NCI-H146 (cell line): Measurements from ENCODE around the gene ZNF232.
A peak's percentile ranks its signal among the peaks of the same experiment; 100 is the strongest.
"Not testable (repeated sequence)": the region's sequence is repeated elsewhere in the genome, so short reads cannot be mapped to it uniquely, and the experiment has no call there.

Experiments
- DNase-seq: peaks from one replicate; lab custom pipeline; 2025; lab: John Stamatoyannopoulos, UW

Gene ZNF232

DNA sequence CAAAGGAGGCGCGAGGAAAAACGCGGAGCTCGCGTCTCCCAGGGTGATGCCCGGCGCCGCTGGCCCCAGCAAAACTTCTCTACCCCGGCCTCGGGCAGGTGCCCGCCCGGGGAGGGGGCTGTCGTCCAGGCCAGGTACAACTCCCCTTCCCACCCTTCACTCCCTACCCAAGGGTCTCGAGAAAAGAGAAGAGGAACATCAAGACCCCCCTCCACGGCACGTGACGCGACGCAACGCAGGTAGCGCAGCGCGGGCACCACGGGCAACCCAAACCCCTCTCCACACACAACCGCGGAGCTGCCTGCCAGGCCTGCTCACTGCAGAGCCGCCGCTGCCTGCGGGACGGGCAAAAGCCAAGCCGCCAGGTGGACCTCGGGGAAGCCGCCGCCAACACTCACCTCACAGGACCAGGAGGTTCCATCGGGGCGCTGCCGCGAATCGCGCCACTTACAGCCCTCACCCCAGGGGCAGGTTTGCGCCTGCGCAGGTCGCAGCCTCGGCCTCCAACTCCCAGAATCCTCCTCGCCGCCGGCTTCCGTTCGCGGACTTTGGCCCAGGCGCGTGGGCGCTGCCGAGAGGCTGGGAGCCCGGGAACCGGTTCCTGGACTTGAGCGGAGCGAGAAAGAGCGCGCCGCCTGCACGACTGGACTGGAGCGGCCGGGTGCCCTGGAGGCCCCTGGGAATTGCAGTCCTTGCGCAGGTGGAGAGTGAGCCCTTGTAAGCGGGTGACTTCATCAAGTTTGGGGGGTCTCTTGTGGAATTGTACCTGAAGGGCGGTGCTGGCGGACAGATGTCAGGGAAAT, at the start of gene ZNF232:
Gene ZNF232, minus strand, starts transcription at position 477 of the 803 bp plus-strand sequence. Its CDS starts 56 bp downstream, at position 421.
- peak; percentile 97 for DNase-seq

DNA sequence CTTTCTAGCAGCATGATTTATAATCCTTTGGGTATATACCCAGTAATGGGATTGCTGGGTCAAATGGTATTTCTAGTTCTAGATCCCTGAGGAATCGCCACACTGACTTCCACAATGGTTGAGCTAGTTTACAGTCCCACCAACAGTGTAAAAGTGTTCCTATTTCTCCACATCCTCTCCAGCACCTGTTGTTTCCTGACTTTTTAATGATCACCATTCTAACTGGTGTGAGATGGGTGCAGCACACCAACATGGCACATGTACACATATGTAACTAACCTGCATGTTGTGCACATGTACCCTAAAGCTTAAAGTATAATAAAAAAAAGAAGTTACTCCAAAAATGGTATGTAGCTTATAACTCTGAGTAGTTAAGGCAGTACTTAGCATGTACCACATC, 49.0 kb upstream of the ZNF232 start:
- DNase-seq = not testable (repeated sequence)

GRCh38 chr17:5146122-5146521, 34.4 kb upstream of the ZNF232 start:
- not testable (repeated sequence) for DNase-seq

- not testable (repeated sequence) for DNase-seq
These were observed 31.2 kb upstream of the ZNF232 start for GRCh38 chr17:5142877-5143276.

DNA sequence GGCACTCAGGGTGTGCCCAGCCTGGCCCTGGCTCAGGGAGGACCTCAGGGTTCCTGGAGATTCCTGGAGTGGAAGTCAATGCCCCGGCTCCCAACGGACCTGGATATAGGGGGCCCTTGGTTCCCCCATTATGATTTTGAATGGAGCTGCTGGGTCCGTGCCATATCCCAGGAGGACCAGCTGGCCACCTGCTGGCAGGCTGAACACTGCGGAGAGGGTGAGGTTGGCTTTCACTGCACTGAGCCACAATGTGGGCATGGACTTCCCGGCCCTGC, 27.7 kb upstream of the ZNF232 start:
- DNase-seq = no peak

- DNase-seq = no peak
These were observed 27.2 kb upstream of the ZNF232 start for GRCh38 chr17:5138616-5139457.

DNA sequence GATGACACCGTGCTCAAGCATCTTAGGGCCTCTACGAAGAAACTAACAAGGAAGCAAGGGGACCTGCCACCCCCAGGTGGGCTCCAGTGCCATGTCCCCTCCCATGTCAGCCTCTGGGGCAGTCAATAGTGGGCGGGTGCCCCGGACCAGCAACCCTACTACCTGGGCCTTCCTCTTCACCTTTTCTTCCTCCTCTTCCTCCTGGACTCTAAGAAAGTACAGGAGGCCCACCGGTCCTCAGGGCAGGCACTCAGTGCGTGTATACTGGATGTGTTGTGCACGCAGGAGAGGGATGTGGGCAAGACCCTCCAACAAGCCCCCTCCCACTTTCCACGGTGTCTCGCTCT, 26.5 kb upstream of the ZNF232 start:
- DNase-seq = not testable (repeated sequence)

DNA sequence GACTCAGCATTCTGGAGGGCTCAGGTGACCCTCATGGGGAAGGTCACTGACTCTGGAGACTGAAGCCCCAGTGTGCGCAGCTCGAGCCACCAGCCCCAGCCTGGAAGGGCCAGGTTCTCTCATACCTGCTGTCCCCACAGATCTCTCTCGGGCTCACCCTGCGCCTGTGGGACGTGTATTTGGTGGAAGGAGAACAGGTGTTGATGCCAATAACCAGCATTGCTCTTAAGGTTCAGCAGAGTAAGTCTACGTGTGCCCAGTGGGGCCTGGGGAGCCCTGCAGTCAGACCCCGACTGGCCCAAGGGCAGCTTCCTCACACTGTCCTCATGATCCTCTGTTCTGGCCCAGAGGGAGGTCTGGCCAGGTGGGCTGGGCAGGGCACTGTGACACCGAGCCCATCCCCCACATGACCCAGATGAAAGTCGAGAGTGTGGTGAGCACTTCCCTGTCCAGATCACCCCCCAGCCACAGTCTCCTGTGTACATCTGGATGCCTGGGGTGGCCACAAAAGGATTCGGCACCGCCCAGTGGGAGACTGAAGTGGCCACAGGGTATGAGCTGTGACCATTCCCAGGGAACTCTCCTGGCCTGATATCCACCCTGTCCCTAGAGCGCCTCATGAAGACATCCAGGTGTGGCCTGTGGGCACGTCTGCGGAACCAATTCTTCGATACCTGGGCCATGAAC, 26.0 kb upstream of the ZNF232 start:
- not testable (repeated sequence) for DNase-seq

- DNase-seq = not testable (repeated sequence)
These were observed 25.1 kb upstream of the ZNF232 start for GRCh38 chr17:5136580-5137412.

DNA sequence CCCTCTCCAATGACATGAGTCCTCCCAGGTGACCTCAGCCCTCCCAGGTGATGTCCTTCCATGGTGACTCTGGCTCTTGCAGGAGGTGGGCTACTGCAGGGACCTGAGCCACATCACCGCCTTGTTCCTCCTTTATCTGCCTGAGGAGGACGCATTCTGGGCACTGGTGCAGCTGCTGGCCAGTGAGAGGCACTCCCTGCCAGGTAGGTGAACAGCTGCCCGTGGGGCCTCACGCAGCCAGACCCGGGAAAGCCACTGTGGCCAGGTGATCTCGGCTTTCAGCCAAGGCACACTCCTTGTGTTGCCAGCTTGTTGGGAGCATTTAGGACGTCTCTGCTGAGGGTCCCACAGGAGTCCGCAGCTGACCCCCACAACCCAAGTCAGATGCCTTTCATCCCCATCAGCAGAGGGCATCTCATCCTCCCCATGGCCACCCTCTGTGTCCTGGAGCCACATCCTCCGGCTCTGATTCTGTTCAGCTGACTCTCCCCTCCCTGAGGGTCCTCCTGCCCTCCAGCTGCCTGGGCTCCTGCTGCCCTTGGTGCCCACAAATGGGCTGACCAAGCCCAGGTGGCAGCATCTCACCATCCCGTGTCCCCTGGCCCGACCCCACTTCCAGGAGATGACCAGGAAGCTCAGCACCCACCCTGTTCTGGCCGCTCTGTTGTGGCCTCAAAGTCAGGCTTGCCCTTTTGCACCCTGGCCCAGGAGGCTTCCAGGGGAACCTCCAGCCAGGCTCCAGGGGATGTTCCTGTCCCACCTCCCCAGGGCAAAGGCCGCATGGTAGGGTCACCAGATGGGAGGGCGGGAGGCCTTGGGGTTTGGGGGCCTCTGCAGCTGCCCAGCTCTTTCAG, 24.3 kb upstream of the ZNF232 start:
- no peak for DNase-seq

GRCh38 chr17:5135131-5135712, 23.5 kb upstream of the ZNF232 start:
- DNase-seq = not testable (repeated sequence)

DNA sequence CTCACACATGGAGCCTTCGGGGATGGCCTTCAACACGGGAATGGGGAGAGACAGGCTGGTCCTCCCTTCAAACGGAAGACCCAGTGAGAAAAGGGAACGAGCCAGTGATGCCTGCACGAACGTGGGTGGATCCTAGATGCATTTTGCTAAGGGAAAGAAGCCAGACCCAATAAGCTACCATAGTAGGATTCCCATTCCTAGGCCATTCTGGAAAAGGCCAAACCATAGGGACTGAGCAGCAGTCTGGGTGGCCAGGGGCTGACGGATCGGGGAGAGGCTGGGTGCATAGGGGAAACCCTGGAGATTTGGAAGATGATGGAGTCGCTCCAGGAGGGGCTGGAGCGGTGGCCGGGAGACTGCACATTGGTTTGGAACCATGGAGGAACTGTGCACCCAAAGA, 22.9 kb upstream of the ZNF232 start:
- DNase-seq = not testable (repeated sequence)

DNA sequence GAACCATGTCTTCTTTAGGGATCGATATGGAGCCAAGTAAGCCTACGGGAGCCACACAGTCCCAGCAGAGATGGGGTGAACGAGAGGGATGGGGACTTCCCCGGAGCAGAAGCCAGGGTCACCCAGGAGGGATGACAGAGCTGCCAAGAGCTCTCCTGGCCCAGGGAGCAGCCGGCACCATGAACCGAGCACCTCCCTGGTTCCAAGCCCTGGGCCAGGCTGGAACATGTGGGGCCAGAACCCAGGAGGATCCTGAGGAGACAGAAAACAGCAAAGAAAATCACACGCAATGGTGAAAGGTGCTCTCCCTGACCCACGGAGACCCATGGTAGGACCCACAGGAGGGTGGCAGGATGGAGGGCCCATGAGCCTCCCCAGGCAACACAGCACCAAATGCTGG, 22.3 kb upstream of the ZNF232 start:
- not testable (repeated sequence) for DNase-seq

DNA sequence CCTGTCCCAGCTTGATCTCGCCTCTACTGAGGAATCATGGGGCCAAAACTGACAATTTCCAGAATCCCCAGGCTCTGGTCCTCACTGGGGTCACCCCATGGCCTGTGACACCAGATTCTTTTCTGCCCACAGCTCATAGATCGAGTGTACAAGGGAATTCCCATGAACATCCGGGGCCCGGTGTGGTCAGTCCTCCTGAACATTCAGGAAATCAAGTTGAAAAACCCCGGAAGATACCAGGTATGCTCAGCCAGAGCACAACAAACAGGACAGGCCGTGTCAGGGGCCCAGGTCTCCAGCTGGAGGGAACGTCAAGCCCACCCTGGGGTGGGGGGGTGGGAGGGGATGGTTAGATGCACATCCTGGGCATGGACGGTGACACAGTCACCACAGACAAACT, 21.6 kb upstream of the ZNF232 start:
- DNase-seq = no peak

DNA sequence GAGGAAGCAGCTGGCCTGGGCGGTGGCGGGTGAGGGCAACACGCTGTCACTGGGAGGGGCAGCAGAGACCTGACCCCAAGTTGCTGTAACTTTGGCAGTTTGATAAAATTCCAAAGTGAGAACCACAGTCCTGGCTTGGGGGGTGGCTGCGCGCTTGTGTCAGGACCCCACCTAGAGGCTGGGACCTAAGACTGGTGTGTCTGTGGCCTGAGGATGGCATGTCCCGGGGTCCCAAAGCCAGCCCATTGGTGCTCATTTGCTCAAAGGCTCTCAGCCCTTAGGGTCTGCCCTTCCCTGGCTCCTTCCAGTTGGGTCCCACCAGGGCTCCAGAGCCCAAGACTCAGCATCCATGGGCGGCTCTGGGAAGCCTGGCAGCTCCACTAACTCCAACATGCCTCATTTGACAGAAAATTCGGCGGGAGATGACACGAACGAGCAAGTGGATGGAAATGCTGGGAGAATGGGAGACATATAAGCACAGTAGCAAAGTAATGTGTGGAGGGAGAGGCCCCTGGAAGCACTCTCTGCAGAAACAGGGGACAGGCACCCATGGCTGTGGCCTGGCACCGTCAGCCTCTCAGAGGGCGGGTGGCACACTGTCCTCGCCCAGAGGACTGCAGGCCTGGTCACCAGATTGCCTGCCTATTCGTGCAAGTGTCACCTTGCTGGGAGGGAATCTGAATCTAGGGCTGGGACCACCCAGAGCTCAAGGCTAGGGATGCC, 21.0 kb upstream of the ZNF232 start:
- DNase-seq = not testable (repeated sequence)

- DNase-seq = not testable (repeated sequence)
These were observed 20.3 kb upstream of the ZNF232 start for GRCh38 chr17:5131799-5132502.

DNA sequence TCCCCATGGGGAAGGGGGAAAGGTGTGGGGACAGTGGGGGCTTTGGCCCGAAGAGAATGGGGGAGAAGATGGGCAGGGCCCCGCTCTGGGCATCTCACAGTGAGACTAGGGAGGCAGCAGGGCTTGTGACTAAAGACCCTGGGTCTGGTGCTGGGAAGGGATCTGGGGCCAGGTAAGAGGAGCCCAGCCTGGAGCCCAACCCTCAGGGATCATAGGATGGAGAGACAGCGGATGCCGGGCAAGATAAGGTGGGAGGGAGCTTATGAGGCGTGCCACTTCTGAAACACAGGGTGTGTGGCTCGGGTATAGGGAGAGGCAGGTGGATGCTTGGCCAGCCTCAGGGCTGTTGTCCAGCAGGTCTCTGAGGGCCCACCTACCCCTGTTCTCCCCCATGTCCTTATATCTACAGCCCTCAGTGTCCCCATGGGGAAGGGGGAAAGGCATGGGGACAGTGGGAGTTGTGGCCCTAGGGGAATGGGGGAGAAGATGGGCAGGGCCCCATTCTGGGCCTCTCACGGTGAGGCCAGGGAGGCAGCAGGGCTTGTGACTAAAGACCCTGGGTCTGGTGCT, 19.6 kb upstream of the ZNF232 start:
- no peak for DNase-seq

DNA sequence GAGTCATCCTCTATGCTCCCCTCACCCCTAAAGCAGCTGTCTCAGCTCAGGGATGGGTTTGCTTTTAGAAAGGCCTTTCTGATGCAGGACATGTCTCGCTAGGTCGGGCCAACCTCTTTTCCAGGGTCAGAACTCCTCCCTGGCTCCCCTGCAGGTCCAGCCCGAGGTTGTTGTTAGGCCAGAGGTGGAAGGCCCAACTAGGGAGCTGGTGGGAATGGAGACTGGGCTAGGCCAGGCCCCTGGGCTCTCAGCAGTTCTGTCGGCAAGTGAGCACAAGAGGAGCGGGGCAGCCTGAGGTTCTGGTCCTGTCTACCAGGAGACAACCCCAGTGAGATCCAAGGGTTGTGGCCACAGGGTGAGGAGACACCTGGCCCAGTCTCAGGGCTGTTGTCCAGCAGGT, 19.0 kb upstream of the ZNF232 start:
- not testable (repeated sequence) for DNase-seq

DNA sequence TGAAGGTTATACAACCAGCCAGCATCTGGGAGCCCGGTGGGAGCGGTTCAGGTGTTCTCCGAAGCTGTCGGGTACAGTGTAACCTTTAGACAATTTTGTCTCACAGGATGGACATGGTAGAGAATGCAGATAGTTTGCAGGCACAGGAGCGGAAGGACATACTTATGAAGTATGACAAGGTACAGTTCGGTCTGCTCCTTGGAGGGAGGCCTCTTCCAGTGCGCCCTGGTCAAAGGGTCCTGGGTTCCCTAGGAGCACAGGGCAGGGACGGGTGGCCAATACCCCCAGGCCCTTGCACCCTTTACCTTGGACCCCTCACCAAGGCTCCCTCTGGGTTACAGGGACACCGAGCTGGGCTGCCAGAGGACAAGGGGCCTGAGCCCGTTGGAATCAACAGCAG, 18.6 kb upstream of the ZNF232 start:
- not testable (repeated sequence) for DNase-seq
